GM18907 (cell line): ENCODE results near the gene ACTN1.

Experiments used
- ATAC-seq: cut with Tn5 transposase; IDR thresholded peaks from one replicate; pipeline ENCODE4 v1.9.1; 2021; ENCODE audit warnings: mild to moderate bottlenecking, moderate library complexity; ENCODE audit not compliant: unreplicated experiment

ACTN1 gene

GRCh38 chr14:68919129-68919927 is 59.8 kb downstream of the ACTN1 start:
- no peak for ATAC-seq

DNA sequence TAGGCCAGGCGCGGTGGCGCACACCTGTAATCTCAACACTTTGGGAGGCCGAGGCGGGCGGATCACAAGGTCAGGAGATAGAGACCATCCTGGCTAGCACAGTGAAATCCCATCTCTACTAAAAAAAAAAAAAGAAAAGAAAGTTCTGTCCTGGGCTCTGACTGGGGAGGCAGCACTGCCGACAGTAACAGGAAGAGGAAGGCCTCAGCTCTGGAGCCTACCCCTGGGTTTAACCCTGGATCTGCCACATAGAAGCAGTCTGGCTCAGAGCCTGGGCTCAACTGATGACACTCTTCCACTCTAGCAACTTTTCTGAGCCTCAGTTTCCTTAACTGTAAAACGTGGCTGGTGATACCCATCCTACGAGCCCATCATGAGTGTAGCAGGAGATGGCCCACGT is 60.5 kb downstream of the ACTN1 start:
- no peak for ATAC-seq

- ATAC-seq = no peak
Observed at GRCh38 chr14:68916358-68916941, 62.7 kb downstream of the ACTN1 start.

DNA sequence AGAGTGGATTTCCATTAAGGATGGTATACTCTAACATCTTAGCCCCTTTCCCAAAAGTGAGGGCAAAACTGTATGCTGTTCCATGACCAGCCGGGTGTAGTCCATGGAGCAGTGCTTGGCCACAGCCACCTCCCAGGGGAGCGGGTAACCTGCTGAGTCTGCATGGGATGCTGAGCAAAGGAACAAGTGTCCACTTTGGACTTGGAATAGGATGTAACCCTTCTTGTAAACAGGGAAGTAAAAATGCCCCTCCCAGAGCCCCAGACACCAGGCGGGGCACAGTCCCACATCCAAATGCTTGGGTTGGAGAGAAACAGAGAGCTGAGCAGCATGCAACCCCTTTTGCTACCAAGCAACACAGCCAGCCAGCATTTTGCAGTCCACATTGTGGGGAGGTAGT is 65.6 kb downstream of the ACTN1 start:
- no peak for ATAC-seq

DNA sequence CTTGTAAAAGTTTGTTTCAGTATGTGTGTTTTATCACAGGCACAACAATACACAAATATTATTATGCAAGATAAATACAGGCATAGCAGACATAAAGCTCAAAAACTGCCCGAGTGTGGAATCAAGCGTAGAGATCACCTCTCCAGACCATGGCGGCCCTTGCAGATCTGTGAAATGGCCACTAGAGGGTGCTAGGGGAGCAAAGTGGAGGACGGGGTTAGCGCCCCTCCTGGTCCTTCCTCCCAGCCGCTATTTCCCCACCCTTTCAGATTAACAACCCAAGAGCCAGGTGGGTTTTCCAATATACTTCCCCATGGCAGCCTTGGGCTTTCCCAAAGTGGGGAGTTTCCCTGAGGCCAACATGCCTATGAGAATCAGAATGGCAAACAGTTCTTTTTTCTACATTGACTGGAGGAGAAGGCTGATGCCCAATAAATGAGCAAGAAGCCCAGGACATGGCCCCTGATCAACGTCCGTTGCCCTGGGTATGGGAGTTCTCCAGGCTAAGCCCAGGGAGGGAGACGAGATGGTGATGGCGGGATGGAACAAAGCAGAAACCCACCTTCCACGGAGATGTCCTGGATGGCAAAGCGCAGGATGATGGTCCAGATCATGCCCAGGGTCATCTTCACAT is 67.4 kb downstream of the ACTN1 start:
- peak; percentile 73 for ATAC-seq

DNA sequence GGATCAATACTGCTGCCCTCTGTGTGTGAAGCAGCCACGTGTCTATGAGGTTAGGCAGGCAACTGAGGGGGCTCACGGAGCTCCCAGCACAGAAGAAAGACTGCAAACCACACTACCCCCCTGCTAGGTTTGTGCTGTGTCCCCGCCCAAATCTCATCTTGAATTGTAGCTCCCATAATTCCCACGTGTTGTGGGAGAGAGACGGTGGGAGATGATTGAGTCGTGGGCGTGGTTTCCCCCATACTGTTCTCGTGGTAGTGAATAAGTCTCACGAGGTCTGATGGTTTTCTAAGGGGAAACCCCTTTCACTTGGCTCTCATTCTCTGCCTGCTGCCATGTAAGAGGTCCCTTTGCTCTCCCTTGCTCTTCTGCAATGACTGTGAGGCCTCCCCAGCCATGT is 68.6 kb downstream of the ACTN1 start:
- ATAC-seq = no peak

- no peak for ATAC-seq
Observed at GRCh38 chr14:68908803-68909202, 70.3 kb downstream of the ACTN1 start.

DNA sequence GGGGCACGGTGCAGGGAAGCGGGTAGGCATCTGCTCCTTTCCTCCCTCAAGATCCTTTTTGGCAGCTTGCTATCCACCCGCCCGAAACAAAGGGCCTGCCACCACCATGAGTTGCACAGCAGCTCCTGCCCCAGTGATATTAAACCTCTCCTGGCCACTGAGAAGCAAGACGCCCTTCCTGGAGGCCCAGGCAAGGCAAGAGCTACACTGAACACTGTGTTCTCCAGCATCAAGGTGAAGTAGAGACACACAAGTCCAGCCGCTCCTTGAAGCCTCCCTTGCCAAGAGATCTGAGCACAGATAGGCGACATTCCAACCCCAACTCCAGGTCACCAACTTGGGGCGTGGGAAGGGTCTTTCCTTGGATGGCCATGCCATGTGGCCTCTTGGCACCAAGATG is 70.9 kb downstream of the ACTN1 start:
- ATAC-seq = no peak

GRCh38 chr14:68906439-68906838 is 72.7 kb downstream of the ACTN1 start:
- ATAC-seq = no peak

GRCh38 chr14:68905107-68905895 is 73.8 kb downstream of the ACTN1 start:
- ATAC-seq = no peak

DNA sequence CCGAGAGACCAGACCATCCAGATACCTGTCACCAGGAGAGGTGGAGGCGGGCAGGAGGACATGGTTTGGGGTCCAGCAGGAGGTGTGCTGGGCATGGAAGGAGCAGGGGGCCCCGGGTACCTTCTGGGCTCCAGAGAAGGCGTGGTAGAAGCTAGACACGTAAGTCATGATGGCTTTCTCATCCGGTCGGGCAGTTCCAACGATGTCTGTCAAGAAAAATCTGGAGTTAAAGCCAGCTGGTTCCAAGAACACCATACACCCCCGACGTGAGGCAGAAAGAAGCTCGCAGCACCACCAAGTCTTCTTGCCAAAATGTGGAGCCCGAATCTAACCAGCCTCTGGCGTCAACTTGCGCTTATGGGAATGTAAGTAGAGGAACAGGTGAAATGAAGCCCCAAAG is 76.7 kb downstream of the ACTN1 start:
- no peak for ATAC-seq

DNA sequence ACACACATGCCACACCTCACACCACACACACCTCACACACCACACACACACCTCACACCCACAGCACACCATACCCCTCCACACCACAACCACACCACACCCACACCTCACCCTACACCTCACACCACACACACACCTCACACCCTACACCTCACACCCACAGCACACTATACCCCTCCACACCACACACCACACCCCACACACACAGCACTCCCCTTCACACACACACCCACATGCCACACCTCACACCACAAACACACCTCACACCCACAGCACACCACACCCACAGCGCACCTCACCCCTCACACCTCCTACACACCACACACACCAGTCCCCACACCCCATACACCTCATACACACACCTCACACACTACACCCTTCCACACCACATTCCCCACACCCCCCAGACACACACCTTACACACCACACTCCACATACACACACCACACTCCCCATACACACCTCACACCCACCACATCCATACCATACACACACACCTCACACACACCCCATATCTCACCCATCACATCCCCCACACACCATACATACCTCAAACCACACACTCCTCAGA is 80.0 kb downstream of the ACTN1 start:
- no peak for ATAC-seq

DNA sequence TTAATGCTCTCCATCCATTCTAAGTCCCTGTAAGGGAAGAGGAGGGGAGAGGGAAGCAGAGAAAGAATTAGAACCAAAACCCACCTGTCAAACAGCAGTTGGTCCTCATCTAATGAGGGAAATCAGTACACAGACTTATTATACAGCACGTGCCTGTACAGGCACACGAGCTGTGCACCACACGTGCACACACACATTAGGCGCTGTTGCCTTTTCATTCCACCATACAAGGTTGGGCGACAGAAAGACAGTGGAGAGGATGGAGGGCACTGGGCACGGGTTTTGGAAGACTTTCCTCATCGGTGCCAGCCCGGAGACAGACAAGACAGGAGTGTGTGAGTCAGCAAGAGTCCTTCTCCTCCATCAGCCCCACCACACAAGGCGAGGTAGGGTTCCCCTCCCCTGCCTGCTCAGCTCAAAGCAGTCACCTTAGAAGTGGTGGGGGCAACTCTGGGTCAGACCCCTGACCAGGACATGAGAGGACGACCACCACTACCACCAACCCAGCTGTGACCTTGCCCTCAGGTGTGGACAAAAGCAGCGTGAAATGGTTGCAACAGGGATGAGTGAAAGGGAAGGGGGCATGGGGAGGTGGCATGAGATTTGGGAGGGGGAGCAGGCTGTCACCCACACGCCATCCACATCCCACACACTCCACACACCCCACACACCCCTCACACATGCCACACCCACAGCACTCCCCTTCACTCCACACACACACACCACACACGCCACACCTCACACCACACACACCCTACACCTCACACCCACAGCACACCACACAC is 80.7 kb downstream of the ACTN1 start:
- ATAC-seq = no peak

DNA sequence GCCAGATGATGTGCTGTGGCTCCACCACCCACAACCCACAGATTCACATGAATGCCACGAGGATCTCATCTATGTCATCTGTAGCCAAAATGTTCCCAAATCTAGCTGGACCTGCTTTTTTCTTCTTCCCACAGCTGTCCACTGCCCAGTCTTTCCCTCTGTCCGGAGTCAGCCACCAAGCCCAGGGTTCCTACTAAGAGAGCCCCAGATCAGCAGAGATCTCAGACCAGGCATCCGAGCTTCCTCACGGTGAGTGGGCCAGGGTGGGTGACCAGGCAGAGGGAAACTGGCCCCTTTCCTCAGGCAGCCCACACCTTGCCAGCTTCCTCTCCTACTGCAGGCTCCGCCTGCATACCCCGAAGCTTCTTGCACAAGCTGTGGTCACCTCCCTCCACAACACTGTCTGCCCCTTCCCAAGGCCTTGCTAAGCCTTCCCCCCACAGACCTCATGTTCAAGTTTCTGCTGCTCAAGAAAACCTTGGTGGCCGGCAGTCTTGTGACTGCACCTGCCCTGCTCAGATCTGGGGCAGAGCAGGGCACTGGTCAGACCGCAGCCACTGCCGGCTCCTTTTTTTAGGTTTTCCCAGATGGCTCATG is 81.4 kb downstream of the ACTN1 start:
- no peak for ATAC-seq

DNA sequence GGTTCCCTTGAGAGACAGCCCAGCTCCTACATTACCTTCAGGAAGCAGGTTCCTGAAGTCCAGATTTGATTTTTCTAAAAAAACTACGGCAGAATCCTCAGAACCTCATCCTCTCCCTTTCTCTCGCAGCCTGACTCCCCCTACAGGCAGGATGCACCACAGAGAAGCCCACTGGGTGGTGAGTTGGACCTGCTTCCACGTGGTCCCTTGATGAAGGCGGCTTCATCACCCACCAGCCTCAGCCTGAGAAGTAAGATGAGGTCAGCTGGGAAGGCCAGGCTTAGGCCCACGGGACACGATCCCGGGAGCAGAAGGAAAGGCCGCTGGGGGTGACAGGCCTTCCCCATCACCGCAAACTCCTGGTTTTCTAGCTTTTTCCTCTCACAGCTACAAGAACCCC is 83.0 kb downstream of the ACTN1 start:
- no peak for ATAC-seq

GRCh38 chr14:68894802-68895703 is 84.0 kb downstream of the ACTN1 start:
- no peak for ATAC-seq

DNA sequence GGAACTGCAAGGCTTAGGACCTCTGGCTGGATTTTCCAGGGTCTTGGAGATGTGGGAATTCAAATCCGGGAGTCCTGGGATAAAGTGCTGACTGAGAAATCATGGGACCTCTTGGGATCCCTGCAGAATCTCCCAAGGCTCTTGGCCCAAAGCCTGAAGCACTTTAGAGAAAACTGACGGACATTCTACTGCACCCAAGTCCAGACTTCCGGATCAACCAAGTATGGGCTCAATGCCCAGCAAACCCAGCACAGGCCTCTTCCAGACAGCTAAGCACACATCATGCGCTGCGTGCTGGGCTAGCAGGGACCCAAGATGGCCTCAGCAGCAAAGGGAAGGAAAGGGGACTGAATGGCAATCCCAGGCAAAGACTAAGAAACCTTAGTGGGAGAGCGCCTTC is 85.0 kb downstream of the ACTN1 start:
- no peak for ATAC-seq

GRCh38 chr14:68893566-68893965 is 85.5 kb downstream of the ACTN1 start:
- no peak for ATAC-seq

DNA sequence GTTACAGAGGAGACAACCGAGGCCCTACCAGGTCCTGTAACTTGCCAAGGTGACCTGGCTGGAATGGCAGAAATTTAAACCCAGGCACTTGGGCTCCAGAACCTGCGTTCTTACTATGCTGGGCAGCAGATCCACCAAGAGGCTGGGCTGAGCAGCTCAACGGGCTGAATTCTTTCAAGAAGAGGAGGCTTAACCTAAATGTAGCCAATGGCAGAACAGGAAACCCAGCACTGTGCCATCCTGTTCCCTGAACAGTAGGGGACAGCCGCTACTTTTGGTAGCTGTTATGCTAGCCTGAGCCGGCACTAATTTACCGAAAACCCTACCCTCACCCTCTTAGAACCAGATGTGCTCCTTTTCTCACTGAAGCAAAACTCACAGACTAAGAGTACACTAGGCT is 86.1 kb downstream of the ACTN1 start:
- no peak for ATAC-seq
